ENCODE results near the gene SLC9A6.

SLC9A6 gene

GRCh38 chrX:136094962-136095361 lies 109.7 kb downstream of the SLC9A6 start:
- TF ChIP-seq CTCF (IDR thresholded peaks at IDR 0.05; ENCODE audit: insufficient read depth, low read depth, low read length, missing control alignments), result no peak
- H3K4me3 ChIP-seq (ENCODE audit: low read length), result no peak overlapping the region
- DNase-seq (ENCODE audit: low read depth), result peak; percentile 49
